Activated CD4-positive, alpha-beta T cell treated with anti-CD3 and anti-CD28 coated beads, Interleukin-10, Interleukin-2, amounts not matched to agents 100 ng/mL and 50 ng/mL, durations not matched to agents 16 hours and 8 hours (primary cell): Measurements from ENCODE around the gene SAMD8.
"Not testable (repeated sequence)": the region's sequence is repeated elsewhere in the genome, so short reads cannot be mapped to it uniquely, and the experiment has no call there.

ENCODE experiments used
- DNase-seq: peaks from one replicate; pipeline ENCODE4 v3.0.0-alpha.2; 2020

The SAMD8 gene

GRCh38 chr10:75199949-75200348, 88.5 kb downstream of the SAMD8 start:
- not testable (repeated sequence) for DNase-seq

GRCh38 chr10:75201793-75202307, 90.4 kb downstream of the SAMD8 start:
- DNase-seq, result no peak

GRCh38 chr10:75202321-75203045, 91.0 kb downstream of the SAMD8 start:
- DNase-seq, result no peak

- not testable (repeated sequence) for DNase-seq
Observed at GRCh38 chr10:75203046-75203620, 91.7 kb downstream of the SAMD8 start.

GRCh38 chr10:75203724-75204123, 92.3 kb downstream of the SAMD8 start:
- DNase-seq, result no peak

GRCh38 chr10:75205908-75206307, 94.5 kb downstream of the SAMD8 start:
- DNase-seq, result no peak

- not testable (repeated sequence) for DNase-seq
Observed at GRCh38 chr10:75206638-75207037, 95.2 kb downstream of the SAMD8 start.

GRCh38 chr10:75207079-75207856, 95.8 kb downstream of the SAMD8 start:
- DNase-seq, result no peak

GRCh38 chr10:75207857-75208144, 96.3 kb downstream of the SAMD8 start:
- no peak for DNase-seq

GRCh38 chr10:75208181-75208580, 96.7 kb downstream of the SAMD8 start:
- DNase-seq, result peak; percentile 35

- no peak for DNase-seq
Observed at GRCh38 chr10:75209086-75209920, 97.8 kb downstream of the SAMD8 start.

GRCh38 chr10:75209921-75210281, 98.4 kb downstream of the SAMD8 start:
- peak; percentile 83 for DNase-seq

- peak; percentile 96 for DNase-seq
Observed at GRCh38 chr10:75210282-75211006, 99.0 kb downstream of the SAMD8 start, which contains the start of gene VDAC2. Gene VDAC2 (plus strand): TSS chr10:75210796. CDS start chr10:75211159, 363 bp downstream.

- DNase-seq, result peak; percentile 56
Observed at GRCh38 chr10:75211007-75211691, 99.7 kb downstream of the SAMD8 start.

GRCh38 chr10:75212343-75212742, 100.9 kb downstream of the SAMD8 start:
- no peak for DNase-seq

GRCh38 chr10:75220274-75220673, 108.8 kb downstream of the SAMD8 start:
- no peak for DNase-seq

GRCh38 chr10:75221492-75221891, 110.0 kb downstream of the SAMD8 start:
- DNase-seq, result not testable (repeated sequence)

GRCh38 chr10:75223507-75223906, 112.1 kb downstream of the SAMD8 start:
- DNase-seq, result no peak

GRCh38 chr10:75226095-75226494, 114.6 kb downstream of the SAMD8 start:
- DNase-seq, result no peak

GRCh38 chr10:75226656-75227055, 115.2 kb downstream of the SAMD8 start:
- no peak for DNase-seq

- no peak for DNase-seq
Observed at GRCh38 chr10:75228278-75228677, 116.8 kb downstream of the SAMD8 start.

GRCh38 chr10:75228834-75229233, 117.4 kb downstream of the SAMD8 start:
- no peak for DNase-seq
